WERI-Rb-1 (cell line): ENCODE data around the gene REPS2.
A peak's percentile ranks its signal among the peaks of the same experiment; 100 is the strongest.

Experiments
- DNase-seq: peaks from one replicate; pipeline ENCODE4 v3.0.0-alpha.2; 2020
- H3K27ac ChIP-seq: fragments of 250-450 bp; sonication (Bioruptor Pico); 2 replicates; pipeline ENCODE4 v1.5.1; 2020; ENCODE audit warnings: mild to moderate bottlenecking, moderate library complexity
- H3K27me3 ChIP-seq: fragments of 250-450 bp; sonication (Bioruptor Pico); 2 replicates; pipeline ENCODE4 v1.5.1; 2021; ENCODE audit warnings: mild to moderate bottlenecking, low read depth, moderate library complexity; ENCODE audit not compliant: insufficient read depth, severe bottlenecking
- H3K36me3 ChIP-seq: fragments of 250-450 bp; sonication (Bioruptor Pico); 2 replicates; pipeline ENCODE4 v1.5.1; 2020; ENCODE audit warnings: mild to moderate bottlenecking, moderate library complexity
- H3K4me3 ChIP-seq: 2 replicates; pipeline ENCODE4 v1.5.1; 2011; ENCODE audit warnings: low read depth, mild to moderate bottlenecking, control low read depth, low read length
- H3K9me3 ChIP-seq: fragments of 250-450 bp; sonication (Bioruptor Pico); 2 replicates; pipeline ENCODE4 v1.5.1; 2021; ENCODE audit warnings: mild to moderate bottlenecking, moderate library complexity; ENCODE audit not compliant: severe bottlenecking
- CTCF ChIP-seq: IDR thresholded peaks from 2 replicates; pipeline ENCODE4 v1.5.1; 2011; ENCODE audit warnings: low read depth, mild to moderate bottlenecking, control low read depth, inconsistent platforms, low read length

The REPS2 gene

GRCh38 chrX:17020356-17020755 is 73.9 kb downstream of the REPS2 start:
- H3K27me3 ChIP-seq: peaks cover 6% of the 10 kb centered on the region
- H3K36me3 ChIP-seq: no peaks in the 10 kb centered on the region
- DNase-seq: no peak
- H3K4me3 ChIP-seq: no peak overlapping the region
- no peak for TF ChIP-seq CTCF
- no peaks in the 10 kb centered on the region for H3K9me3 ChIP-seq
- no peak overlapping the region for H3K27ac ChIP-seq

GRCh38 chrX:17020851-17021821 is 74.7 kb downstream of the REPS2 start:
- Histone ChIP-seq H3K9me3 (no peaks in the 10 kb centered on the region), H3K36me3 (no peaks in the 10 kb centered on the region), H3K27ac (no peak overlapping the region), H3K4me3 (no peak overlapping the region), H3K27me3 (peaks cover 6% of the 10 kb centered on the region)
- no peak for DNase-seq
- no peak for TF ChIP-seq CTCF

DNA sequence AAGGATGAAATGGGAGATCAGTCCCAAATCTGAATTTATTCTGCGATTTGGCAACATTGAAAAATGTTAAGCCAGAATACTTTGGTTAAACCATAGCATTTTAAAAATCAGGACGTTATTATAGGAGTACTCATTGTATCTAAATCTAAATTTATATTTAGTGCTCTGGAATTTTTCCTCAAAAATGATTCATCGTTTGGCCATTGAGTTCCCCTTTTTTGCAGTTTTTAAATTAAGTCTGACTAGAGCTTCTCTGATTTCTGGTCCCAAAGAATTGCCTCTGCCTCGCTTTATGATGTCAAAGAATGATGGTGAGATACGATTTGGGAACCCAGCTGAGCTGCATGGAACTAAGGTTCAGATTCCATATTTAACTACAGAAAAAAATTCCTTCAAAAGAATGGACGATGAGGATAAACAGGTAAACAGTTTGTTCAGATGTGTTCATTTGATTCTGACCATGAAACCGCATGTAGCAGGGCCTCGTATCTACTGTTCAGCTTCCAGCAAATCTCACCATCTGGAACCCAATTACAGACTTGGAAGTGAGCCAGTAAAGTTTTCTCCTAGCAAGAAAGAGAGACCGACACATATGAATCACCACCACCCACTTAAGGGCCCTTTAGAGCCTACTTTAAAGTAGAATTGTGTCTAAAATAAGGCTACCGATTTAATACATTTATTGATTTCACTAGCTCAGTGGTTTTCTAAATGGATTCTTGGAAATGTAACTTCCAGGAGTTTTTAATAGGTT is 75.6 kb downstream of the REPS2 start:
- Histone ChIP-seq H3K27me3 (peaks cover 6% of the 10 kb centered on the region), H3K27ac (no peak overlapping the region), H3K36me3 (no peaks in the 10 kb centered on the region), H3K9me3 (no peaks in the 10 kb centered on the region), H3K4me3 (no peak overlapping the region)
- TF ChIP-seq CTCF: no peak
- DNase-seq: no peak

DNA sequence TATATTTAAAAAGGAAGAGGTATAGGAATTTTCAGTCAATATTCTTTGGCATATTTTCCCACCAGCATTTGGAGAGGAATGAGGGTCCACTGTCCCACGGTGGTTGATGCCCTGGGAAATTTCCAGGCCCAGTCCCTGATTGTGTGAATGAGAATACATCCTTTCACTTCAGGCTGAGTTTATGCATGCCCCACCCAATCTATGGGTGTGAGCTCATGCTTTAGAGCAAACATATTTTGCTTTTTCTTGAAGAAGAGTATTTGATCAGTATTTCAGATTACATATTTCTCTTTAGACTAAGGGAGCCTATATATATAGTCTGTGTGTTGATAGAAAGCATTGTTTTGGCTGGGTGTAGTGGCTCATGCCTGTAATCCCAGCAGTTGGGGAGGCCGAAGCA is 77.2 kb downstream of the REPS2 start:
- no peak overlapping the region for H3K4me3 ChIP-seq
- no peaks in the 10 kb centered on the region for H3K36me3 ChIP-seq
- H3K27ac ChIP-seq: no peak overlapping the region
- DNase-seq: no peak
- no peaks in the 10 kb centered on the region for H3K9me3 ChIP-seq
- H3K27me3 ChIP-seq: peaks cover 6% of the 10 kb centered on the region
- TF ChIP-seq CTCF: no peak

DNA sequence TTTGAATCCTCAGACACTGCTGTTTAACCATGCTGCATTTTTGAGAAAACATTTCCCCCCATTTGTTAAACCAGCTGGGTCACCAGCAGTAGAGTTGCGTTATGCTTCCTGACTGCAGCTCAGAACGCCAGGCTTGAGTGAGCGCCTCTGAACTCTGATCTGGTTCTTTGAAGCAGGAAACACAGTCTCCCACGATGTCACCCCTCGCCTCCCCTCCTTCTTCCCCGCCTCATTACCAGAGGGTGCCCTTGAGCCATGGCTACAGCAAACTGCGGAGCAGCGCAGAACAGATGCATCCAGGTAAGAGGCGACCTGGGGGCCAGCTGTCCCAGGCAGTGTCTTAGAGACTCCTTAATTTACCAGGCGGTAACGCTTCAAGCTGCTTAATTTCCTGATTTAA is 78.4 kb downstream of the REPS2 start:
- DNase-seq: peak; percentile 44

More for the DNA sequence above, 78.4 kb downstream of the REPS2 start:
- no peak overlapping the region for H3K4me3 ChIP-seq
- no peaks in the 10 kb centered on the region for H3K9me3 ChIP-seq
- H3K36me3 ChIP-seq: no peaks in the 10 kb centered on the region
- 0 out of 2 replicates have a peak, but pooled peaks have one; percentile 13 for TF ChIP-seq CTCF
- peaks cover 6% of the 10 kb centered on the region for H3K27me3 ChIP-seq
- no peak overlapping the region for H3K27ac ChIP-seq
